ENCODE data around the gene DAGLA.

Gene DAGLA

DNA sequence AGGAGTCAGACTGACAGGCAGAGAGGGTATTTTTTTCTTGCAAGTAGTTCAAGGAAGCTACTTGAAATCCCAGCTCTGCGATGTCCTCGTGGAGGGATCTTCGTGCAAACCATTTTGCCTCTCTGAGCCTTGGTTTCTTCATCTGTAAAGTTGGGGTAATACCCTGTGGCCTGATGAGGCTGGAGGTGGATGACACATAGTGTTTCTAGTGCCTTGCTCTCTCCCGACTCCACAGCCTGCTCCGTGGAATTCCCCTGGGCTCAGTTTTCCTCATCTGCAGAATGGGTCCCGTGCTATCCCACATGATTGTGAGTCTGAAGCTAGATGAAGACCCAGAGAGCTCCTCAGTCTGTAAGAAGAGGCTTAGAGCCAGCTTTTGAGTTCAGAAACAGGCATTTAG lies 32.7 kb downstream of the DAGLA start:
- no peak for DNase-seq

DNA sequence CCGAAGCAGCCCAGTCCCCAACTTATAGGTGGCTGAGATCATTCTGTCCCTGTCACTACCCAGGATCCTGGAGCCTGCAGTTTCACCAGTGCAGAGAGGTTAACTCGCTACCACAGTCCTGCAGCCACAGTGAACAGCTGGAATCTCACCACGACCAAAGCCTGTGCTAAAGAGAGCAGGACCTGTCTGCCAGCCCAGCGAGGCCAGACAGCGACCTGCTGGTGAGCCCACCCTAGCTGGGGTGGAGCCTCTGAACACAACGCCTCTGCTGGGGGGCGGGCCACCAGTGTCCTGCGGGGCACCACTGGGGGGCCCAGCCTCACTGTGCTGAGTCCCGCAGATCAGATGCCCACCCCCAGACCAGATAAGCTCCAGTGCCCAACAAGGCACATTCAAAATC lies 33.3 kb downstream of the DAGLA start:
- DNase-seq: no peak

DNA sequence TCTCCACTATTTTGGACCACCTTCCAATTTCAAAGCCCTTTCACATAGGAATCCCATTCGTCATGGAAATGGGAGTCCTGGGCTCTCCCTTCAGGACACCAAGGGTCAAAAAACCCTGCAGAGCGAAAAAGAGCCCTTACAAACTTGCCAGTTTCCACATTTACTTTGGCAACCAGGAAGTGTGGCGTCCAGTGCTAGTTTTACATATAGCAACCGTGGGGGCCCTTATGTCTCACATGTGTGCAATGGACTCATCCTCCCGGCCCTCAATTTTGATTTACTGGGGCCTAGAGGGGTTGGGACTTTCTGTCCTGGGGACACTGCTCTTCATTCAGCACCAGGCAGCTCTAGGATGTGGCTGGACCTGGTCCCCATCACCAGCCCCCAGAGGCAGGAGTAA lies 33.7 kb downstream of the DAGLA start:
- DNase-seq: no peak

DNA sequence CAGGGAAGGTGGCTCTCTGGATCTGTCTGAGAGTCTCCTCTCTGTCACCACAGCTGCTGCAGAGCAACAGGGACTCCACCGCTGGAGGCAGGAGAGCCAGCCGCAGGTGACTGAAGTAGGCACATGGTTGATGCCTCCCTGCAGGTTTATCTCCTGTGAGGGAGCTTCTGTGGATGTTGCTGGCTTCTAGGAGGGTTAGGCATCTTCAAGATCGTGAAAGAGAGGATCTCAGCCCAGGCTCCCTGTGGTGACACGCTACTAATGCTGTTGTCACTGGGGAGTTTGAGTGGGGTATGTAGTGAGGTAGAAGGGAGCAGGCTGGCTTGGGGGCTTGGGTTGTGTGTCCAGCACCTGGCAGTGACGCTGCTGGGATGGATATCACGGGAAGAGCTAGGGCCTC lies 34.1 kb downstream of the DAGLA start:
- no peak for DNase-seq

DNA sequence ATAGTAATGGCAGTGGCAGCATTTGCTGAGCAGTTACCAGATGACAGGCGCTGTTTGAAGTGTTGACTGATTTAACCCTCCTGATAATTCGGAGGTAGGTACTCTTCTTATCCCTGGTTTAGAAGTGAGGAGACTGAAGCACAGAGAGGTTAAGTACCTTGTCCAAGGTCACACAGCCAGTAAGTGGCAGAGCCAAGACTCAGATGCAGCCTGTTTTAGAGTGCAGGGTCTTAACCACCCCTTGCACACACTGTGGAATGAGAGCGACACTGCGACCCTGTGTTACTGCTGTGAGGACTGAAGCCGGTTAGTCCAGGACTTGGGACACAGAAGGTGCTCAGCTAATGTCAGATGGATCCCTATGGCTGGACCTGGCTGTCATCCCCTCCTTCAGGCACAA lies 34.7 kb downstream of the DAGLA start:
- no peak for DNase-seq

DNA sequence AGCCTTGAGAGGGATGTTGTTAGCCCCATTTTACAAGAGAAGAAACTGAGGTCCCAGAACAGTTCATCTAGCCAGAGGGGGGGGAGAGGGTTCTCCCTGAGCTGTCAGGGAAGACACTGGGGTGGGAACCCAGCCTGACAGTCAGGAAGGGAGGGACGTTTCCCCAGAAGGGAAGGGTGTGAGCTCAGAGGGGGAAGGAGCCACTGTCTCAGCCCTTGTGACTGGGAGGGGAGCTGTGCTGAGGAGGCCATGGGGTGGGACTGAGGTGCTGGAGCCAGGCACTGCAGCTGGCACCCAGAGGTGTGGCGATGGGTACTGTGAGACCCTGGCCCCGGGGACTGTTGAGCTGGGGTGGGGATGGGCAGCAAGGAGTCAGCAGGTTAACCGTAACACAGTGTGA lies 35.7 kb downstream of the DAGLA start:
- no peak for DNase-seq

DNA sequence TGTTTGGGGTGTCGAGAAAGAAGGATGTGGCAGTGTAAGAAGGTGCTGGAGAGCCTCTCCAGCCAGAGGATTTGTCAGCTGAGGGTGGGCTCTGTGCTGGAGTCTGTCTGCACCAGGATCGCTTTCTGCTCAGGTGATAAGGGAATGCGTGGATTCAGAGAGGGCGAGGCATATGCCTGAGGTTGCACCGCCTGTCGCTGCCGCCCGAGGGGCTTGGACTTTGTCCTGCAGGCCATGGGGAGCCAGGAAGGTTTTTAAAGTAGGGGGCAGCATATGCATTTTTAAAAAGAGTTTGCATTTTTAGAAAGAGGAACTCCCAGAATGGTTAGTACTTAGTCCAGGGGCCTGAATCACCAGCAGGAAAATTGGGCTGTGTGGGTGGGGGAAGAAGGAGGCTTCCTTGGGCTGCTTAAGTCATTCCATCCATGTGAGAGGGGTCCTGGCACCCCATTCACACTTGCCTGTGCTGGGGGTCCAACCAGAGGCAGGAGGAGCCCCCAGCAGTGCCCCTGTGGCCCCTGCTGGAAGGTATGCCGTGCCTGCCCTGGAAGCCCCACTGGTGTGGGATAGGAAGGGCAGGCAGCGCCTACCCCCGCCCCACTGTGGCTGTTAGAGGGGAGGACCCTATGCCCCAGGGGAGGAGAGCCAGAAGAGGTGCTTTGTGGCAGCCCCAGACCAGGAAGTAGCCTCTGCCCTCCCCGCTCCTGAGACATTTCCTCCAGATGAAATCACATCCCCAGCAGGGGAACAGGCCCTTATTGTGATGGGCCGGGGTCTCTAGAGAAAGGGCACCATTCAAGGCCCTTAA lies 36.5 kb downstream of the DAGLA start:
- DNase-seq: no peak

DNA sequence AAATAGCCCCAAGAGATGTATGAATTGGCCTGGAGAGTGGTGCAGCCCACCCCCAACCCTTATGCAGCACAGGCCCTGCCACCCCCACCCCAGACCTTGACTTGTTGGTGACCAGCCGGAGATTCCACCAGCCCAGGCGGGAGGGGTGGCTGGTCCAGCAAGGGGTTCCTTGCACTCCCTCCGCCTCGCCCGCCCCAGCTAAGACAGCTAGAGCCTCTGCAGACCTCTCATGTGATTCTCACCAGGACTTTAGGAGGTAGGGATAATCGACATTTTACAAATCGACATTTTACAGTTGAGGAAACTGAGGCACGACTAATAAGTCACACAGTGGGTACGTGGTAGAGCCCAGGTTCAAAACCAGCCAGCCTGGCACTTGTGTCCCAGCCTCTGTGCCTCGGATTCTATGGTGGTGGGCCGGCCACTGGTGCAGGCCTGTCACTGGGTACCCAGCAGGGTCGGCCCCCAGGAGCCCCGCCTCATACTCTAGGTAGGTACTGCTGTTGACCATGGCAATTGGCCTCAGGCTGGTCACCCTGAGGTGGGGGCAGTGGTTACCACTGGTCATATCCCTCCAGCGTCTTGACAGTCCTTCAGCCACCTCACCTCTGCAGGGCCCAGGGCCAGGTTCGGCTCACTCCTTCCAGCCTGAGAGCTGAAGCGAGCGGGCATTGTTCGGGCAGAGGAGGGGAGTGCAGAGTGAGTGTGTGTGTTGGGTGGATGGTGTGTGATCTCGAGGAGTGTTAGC lies 37.3 kb downstream of the DAGLA start:
- no peak for DNase-seq

DNA sequence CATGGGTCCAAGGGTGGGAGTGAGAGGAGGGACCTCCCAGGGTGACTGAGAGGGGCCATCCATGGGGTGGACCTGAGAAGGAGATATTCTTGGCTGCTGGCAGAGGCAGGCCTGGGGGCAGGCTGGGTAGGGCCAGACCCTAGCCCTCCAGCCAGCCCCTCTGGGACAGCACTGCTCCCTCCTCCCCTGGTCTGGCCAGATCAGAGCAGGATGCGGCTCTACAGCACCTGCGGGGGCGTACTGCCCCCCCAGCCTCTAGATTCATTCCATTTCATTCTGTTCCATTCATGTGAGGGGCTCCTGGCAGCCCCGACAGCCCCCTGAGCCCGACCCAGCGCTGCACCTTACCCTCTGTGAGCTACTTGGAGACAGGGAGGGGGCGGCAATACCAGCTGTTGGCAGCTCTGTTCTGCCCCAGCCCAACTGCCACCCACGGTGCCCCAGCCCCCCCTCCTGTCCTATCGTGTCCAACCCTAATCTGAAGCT lies 37.9 kb downstream of the DAGLA start:
- DNase-seq: no peak

DNA sequence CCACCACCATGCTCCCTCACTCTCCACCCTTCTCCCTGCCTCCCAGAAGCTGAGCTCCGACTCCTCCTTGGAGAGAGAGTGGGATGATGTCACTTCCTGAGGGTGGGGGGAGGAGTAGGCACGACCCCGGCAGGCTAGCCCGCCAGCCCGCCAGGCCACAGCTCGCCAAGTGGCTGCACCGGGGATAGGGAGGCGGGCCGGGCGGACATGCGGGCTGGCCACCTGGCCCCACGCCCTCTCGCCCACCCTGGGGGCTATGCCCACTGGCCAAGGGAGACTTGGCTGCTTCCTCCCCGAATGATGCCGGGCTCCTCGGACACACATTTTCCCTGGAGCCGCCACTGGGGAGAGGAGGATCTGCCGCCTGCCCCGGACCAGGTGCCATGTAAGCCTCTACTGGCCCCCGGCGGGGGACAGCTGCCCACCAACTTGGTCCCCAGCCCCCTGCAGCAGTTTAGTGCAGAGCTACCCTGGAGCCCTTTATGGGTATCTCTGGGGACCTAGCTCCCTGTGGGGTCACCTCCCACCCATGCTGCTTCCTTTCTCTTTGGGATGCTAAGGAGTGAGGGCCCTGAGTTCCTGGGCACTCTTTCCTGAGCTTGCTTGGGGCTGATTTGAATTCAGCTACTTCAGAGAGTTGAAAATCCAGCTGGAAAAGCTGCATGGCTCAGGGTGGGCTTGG lies 38.6 kb downstream of the DAGLA start:
- no peak for DNase-seq

DNA sequence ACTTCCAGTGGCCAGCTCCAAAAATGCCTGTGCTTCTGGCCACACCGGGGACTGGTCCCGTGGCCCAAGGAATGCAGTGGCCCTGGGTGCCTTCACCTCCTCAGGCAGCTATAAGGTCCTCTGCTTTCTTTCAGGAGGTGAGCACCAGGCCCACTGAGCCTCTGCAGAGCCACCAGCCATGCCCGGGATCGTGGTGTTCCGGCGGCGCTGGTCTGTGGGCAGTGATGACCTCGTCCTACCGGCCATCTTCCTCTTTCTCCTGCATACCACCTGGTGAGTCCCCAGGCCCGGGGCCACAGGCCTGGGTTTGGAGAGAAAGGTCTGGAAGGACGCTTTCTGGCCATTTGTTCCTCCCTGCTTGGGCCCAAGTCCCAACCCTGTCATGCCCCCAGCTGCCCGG lies 39.8 kb downstream of the DAGLA start:
- DNase-seq: no peak

DNA sequence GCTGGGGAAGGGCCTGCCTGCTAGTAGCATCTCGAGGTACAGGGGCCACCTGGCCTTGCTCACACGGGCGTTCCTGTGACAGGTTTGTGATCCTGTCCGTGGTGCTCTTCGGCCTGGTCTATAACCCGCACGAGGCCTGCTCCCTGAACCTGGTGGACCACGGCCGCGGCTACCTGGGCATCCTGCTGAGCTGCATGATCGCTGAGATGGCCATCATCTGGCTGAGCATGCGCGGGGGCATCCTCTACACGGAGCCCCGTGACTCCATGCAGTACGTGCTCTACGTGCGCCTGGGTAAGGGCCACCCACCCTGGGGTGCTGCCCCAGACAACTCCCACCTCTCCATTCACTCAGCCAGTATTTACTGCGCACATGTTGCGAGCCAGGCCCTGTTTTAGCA lies 40.4 kb downstream of the DAGLA start:
- DNase-seq: no peak

DNA sequence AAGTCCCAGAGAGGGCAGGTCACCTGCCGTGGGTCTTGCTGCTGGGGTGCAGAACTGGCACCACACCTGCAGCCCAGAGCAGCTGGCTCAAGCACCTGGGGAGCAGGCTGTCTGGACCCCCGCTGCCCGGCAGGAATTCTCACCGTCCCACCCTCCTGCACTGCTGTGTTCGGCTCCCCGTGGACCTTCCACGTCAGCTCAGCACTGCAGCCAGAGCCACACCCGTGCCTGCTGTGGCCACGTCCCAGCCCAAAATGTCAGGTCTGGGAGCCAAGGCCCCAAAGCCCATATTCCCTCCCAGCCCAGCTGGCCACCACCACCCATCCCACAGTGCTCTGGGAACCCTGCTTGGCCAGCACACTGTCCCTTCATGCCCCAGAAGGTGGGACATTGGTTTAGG lies 44.2 kb downstream of the DAGLA start:
- DNase-seq: no peak

DNA sequence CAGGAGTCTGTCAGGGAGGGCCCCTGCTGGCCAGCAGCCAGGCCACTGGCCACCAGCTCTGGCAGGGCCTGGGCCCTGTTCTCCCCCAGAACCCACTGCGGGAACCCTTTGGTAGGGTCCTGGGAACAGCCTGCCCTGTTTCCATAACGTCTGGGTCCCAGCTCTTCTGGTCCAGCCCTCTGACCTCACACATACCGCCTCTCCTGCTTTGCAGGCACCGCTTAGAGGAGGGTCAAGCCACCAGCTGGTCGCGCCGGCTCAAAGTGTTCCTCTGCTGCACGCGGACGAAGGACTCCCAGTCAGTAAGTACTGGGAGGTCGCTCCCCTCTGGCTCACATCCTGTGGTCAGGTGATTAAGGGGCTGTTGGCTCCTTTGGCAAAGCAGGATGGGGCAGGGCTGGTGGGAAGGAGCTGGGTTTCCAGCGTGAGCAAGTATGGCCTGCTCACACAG lies 45.6 kb downstream of the DAGLA start:
- DNase-seq: no peak

DNA sequence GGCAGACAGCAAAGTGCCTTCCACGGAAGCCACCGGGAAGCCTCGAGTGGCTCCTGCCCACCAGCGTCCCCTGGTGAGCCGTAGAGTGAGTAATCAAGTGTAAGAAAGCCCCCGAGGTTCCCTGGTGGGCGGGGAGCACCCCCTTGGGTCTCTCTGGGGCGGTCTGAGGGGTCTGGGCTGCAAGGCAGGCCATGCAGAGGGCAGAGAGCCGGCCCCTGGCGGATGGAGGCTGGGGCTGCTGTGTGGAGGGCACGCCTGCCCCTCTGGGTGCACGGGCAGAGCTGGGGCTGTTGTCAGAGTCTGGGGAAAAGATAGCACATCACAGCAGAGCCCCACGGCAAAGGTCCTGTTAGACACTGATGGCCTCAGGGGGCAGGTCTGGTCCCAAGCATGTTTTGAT lies 46.6 kb downstream of the DAGLA start:
- DNase-seq: no peak

DNA sequence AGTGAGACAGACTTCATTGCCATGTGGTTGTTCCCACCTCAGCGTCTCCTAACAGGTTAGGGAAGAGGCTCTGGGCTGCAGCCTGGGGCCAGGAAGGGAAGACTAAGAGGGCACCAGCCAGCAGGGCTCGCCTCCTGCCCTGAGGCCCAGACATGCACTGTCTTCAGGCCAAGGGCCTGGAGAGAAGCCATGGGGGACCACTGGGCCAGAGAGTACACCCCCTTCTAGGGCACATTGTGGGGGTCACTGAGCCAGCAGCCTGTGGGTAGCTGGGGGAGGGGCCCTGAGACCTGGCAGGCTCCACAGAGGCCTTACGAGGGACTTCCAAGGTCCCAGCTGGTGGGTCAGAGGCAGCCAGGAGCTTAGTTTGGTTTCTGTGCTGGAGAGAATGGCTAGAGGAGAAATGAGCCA lies 47.2 kb downstream of the DAGLA start:
- DNase-seq: no peak

DNA sequence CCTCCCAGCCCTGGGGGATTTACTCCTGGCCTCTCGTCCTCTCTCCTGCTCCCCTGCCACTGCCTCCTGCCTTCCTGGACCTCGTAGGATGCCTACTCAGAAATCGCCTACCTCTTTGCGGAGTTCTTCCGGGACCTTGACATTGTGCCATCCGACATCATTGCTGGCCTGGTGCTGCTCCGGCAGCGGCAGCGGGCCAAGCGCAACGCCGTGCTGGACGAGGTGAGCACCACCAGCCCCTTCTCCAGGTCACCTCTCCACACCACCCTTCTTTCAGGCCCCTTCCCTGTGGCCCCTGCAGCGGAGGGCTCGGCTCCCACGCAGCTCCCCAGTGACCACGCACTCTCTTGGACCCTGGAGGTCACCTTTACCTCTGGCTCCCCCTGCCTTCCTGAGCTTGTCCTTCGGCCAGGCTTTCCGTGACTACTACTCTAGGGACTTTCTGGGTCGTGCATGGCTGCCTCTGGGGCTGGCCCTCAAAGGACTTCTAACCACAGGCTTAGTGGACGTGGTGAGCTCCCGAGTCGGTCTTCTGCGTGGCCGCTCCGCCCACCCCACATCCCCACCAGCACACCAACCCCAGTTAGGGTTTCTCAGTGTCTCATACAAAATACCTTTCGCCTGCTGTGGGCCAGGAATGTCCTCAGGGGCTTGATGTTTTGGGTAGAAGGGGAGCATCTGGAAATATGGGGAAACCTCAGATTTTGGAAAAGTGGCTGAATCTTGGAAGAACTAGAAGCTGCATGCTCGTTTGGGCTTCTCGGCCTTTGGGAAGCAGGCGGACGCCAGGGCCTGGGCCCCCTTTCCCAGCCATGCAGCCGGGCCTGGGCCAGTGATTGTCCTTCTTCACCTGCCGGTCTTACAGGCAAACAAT lies 48.1 kb downstream of the DAGLA start:
- DNase-seq: no peak

DNA sequence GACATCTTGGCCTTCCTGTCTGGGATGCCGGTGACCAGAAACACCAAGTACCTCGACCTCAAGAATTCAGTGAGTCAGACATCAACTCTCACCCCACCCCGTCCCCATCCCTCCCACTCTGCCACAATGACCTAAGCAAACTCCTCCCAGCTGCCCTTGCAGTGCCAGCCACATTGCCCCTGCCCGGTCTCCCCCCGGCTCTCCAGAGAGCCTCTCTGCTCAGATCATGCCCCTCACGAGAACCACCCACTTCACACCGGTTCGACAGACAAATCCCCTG lies 48.7 kb downstream of the DAGLA start:
- DNase-seq: no peak

DNA sequence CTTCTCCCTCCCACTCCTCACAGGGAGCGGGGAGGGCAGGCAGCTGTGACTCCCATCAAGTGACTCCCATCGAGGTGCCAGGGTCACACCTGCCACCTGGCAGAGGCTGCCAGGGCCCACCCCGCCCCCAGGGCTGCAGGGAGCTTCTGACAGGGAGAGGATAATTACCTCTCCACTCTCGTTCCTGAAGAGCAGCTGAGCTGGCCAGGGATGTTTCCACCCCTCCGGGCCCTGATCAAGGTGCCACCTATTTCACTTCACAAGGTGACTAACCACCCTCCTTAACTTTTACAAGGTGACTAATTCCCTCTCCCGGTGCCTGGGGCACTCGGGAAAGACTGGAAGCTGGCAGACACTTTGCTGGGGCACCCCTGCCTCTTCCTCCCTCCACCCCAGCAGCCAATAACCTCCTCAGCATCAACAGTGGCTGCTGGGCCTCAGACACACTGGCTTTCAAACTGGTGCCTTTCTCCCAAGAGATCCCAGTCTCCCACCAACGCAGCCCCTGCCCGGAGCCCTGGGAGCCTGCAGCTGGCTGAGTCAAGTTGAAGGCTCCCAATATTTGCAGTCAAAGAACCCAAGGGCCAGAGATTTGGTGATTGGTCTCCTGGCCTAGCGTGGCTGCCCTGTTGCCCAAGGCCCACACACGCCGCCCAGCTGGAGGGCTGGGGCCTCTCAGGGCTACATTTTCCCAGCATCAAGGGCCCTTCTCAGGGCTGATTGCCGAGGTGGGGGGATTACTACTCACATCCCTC lies 50.2 kb downstream of the DAGLA start:
- no peak for DNase-seq

DNA sequence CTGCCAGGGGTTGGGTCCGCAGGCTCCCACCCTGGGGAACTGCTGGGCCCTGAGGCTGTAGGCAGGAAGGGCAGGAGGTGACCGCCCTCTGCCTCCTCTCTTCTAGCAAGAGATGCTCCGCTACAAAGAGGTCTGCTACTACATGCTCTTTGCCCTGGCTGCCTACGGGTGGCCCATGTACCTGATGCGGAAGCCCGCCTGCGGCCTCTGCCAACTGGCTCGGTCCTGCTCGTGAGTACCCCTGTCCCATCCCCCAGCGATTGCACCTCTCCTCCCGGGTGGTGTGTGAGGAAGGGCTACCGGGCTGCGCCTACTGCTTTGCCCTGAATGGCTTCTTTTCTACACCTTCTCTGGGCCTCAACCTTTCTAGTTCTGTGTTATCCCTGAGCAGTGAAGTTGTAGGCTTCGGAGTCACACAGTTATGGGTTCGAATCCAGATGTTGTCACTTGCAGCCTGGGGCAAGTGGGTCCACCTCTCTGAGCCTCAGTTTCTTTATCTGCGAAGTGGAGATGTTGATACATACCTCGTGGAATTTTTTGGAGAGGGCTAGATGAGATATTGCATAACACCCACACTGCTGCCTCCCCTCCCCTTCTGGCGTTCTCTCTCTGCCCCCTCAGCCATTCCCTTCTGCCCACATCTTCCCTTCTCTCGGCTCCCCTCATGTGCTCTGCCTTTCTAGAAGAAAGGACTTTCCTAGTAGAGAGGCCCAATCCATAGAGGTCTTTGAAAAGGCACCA lies 51.2 kb downstream of the DAGLA start:
- no peak for DNase-seq

DNA sequence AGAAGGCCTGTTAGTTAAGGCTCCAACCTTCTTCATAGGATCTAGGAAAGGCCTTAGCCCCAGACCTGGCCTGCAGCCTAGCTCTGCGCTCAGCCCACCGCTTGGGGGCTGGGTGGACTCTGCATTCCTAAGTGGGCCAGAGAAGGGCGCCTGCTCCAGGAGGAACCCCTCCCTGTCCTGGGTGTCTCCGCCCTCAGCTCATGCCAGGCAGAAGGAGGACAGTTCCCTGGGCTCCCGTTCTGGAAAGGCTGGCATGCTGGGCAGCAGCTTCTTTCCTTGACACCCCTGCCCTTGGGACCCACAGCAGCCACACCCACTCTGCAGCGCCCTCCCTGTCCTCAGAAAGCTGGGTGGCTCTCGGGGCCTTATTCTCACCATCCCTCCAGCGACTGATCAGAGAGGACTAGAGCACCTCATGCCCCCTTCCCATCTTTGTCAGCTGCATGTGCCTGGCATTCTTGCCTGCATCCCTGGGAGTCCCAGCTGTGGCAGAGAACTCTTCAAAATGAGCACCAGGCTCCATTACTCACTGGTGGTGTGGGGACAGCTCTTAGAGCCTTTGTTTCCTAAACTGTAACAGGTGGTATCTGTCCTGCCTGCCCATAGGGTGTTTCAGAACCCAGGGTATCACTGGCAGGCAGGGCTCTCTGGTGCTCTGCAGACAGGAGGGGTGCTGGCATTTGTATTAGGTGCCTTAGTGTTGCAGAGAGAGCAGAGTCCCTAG lies 51.9 kb downstream of the DAGLA start:
- no peak for DNase-seq

Measured in GF-D8 (cell line).